GM12892 (cell line): Measurements from ENCODE around the gene BMP6.
"Not testable (repeated sequence)": the region's sequence is repeated elsewhere in the genome, so short reads cannot be mapped to it uniquely, and the experiment has no call there.

Experiments used
- DNase-seq: peaks from one replicate; pipeline ENCODE4 v3.0.0; 2011; ENCODE audit not compliant: insufficient read length
- FAIRE-seq: peaks from 2 replicates; lab custom pipeline; 2011; peaks lifted over from hg19 to GRCh38; lab: Jason Lieb, UNC
- POLR2A ChIP-seq: IDR thresholded peaks from 2 replicates; pipeline ENCODE4 v1.6.1; 2011; ENCODE audit warnings: low read depth, low read length, control low read depth
- POLR2AphosphoS5 ChIP-seq: IDR thresholded peaks from 2 replicates; pipeline ENCODE4 v1.6.1; 2011; ENCODE audit warnings: low read depth, low read length, control low read depth
- TAF1 ChIP-seq: IDR thresholded peaks from 2 replicates; pipeline ENCODE4 v1.6.1; 2011; ENCODE audit warnings: low read depth, mild to moderate bottlenecking, control low read depth, low read length, borderline replicate concordance

The BMP6 gene

DNA sequence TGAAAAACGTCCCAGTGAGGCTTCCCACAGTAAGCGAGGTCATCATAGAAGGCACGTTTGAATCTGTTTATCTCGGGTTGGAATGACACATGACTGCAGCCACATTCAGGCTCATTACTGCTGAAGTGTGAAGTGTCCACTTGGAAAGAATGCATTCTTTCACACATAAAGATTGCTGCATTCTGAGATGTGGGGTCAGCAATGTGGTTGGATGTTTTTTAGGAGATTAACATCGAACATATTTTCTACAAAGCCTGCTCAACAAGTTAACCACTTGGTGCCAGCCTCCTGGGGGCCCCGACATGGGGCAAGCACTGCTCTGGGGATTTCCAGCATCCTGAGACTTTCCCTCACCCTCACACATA, 79.9 kb downstream of the BMP6 start:
- TF ChIP-seq POLR2A (no peak), TAF1 (no peak)
- FAIRE-seq (no peak), DNase-seq (no peak)

DNA sequence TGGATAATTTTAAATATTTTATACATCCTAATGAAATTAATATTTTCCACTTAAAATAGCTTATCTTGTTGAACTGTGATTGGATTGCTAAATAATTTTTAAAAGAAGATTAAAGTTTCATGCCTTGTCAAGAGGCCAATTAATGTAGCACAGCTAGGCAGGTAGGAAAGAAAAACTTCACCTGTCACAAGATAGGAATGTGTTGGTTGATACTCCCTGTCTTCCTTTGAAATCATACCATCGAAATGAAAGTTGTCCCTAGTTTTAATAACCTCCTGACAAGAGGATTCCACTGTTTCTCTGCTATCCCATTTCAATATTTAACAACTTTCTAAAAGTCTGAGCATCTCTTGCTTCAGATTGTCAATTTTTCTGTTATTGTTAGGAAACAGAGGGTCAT, 80.8 kb downstream of the BMP6 start:
- FAIRE-seq = no peak
- no peak for TF ChIP-seq POLR2A
- no peak for TF ChIP-seq POLR2AphosphoS5

DNA sequence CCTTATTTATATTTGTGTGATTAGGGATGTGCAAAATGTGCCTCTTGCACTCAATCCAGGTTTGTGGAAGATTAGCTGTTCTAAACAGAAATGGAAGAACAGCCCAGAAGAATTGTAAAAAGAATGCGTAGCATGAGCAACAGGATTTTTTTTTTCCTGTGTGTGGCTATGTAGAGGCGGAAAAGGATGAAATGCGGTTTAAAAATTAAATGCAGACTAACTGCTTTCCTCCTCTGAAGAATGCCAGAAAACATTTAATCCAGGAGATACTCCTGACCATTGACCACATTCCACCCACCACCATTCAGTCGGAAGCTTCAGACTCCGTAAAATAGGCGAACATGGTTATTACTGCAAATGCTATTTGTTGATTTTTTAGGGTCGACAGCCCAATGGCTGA, 83.4 kb downstream of the BMP6 start:
- TF ChIP-seq TAF1 (no peak), POLR2AphosphoS5 (no peak), POLR2A (no peak)
- no peak for DNase-seq
- no peak for FAIRE-seq

More for the DNA sequence above, 80.8 kb downstream of the BMP6 start:
- DNase-seq = no peak

DNA sequence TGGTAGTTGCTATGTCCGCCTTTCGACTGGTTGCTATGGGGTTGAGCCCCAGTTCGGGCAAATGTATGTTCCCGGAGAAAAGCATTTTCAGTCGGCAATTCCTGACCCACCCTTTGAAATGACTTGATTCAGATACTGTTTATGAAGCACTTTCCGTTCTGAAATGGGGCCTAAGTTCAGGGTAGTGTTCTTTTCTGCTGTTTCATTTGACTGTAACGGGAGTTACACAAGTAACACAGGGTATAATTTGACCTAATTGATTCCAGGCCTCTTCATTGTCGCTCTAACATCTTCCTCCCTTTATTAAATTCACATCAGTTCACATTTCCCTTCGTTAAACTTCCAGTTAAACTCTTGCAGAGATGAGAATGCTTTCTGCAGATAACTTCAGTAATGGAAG, 85.5 kb downstream of the BMP6 start:
- DNase-seq (no peak), FAIRE-seq (no peak)
- no peak for TF ChIP-seq TAF1
- TF ChIP-seq POLR2AphosphoS5 = no peak
- no peak for TF ChIP-seq POLR2A

DNA sequence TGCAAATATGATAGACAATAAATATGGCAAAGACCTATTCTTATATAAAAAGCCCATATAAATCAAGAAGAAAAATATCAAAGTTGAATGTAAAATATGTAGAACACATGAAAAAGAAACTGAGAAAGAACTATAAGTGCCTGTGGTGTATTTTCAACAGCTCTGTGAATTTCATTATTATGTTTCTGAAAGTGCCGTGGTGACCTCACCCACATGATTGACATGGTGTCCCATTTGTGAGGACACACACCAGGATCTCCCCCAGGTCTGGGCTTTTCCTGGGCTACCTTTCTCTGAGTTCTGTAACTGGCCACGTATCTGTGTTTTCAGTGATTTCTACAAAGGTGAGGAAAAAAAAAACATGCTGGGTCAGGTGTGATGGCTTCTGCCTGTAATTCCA, 86.7 kb downstream of the BMP6 start:
- no peak for FAIRE-seq

DNA sequence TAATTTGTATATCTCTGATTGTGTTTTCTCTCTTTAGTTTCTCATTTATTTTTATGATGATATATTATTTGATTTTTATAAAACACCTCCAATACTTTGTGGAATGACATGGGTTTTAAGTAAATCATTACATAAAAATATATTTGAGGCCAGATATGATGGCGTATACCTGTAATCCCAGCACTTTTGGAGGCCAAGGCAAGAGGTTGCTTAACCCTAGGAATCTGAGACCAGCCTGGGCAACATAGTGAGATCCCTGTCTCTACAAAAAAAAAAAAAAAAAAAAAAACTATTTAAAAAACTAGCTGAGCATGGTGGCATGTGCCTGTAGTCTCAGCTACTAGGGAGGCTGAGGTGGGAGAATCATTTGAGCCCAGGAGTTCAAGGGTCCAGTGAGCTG, 87.3 kb downstream of the BMP6 start:
- FAIRE-seq = no peak
- DNase-seq = no peak
- TF ChIP-seq POLR2AphosphoS5 = no peak
- TF ChIP-seq POLR2A = no peak
- no peak for TF ChIP-seq TAF1

More for the DNA sequence above, 86.7 kb downstream of the BMP6 start:
- DNase-seq = no peak
- TF ChIP-seq TAF1 = no peak
- no peak for TF ChIP-seq POLR2A
- TF ChIP-seq POLR2AphosphoS5 = no peak

DNA sequence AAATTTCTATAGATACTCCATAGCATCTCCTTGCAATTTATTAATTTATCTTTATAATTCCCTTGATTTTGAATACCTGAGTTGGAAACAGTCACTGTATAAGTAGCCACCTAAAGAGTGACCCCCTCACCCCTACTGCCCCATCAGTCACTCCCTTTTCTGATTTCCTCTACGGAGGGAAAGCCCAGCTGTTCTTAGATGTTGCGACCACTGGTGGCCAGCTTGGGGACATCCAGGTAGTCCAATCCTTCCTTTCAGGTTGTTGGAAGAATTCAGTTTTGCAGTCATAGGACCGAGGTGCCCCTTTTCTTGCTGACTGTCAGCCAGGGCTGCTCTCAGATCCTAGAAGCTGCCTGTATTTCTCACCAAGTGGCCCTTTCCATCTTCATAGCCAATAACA, 87.8 kb downstream of the BMP6 start:
- DNase-seq (no peak), FAIRE-seq (no peak)
- TF ChIP-seq TAF1 (no peak), POLR2AphosphoS5 (no peak), POLR2A (no peak)

DNA sequence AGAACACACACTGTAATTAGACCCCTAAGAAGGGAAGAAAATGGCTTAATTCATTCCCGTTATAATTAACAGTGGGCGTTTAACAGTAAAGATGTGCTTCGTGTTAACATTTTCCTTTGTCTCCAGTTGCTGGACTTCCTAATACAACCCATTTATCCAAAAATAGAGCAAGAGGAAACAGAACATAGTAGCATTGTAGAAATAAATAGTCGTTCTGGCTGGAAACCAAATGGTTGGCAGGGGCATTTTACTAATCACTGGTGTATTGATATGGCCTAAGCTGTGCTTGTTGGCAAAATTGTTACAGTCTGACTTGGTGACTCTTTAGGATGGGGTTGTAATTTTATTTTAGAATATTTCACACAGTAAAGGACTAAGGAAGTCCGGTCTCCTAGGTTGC, 89.8 kb downstream of the BMP6 start:
- FAIRE-seq (no peak), DNase-seq (no peak)
- TF ChIP-seq TAF1 (no peak), POLR2AphosphoS5 (no peak), POLR2A (no peak)

DNA sequence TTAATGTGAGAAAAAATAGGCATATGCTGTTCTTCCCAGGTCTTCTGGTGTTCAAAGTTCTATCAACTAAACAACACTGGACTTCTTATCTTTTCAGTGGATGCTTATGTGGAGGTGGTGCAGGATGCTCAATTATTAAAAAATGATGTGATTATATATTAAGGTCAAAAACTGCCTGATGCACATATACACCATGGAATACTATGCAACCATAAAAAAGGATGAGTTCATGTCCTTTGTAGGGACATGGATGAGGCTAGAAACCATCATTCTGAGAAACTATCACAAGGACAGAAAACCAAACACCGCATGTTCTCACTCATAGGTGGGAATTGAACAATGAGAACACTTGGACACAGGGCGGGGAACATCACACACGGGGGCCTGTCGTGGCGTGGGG, 91.3 kb downstream of the BMP6 start:
- FAIRE-seq, DNase-seq: not testable (repeated sequence)

DNA sequence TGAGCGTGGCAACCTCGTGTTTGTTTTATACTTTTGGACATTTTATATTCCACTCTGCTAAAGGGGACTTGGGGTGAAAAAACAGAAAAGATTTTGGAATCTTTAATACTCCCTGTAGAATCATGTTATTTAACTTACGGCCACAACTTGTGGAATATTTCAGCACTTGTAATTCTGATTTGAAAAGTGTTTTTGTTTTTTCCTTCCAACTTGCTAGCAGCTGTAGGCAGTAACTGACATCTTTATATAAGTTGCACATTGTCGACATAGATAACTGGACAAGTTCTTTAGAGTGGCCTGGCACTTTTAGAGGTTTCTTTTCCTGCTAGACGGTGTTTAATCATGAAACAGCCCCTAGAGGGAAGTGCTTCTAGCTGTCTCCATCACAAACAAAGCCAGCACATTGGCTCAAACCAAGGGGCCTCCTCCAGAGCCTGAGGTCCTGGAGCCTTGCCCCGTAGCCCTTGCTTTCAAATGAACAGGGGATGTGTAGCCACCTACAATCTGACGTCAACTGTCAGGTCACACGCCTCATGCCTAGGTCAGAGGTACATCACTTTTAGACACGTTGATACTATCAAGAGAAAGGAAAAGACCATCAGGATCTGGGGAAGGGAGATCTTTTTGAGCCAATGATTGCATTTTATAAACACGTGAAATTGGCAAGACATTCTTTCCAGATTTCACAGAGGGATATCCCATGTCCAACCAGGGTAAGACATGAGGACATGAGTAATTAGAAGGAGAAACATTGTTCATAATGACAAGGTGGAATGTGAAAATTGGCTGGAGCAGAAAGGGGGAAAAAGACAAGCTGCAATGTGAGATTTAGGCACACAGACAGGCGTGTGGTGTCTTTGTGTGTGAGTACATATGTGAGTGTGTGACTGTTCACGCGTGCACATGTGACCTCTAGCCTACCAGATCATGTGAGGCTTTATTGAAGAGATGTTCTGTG, 92.6 kb downstream of the BMP6 start:
- FAIRE-seq (no peak), DNase-seq (no peak)
- TF ChIP-seq TAF1 (no peak), POLR2A (no peak), POLR2AphosphoS5 (no peak)

DNA sequence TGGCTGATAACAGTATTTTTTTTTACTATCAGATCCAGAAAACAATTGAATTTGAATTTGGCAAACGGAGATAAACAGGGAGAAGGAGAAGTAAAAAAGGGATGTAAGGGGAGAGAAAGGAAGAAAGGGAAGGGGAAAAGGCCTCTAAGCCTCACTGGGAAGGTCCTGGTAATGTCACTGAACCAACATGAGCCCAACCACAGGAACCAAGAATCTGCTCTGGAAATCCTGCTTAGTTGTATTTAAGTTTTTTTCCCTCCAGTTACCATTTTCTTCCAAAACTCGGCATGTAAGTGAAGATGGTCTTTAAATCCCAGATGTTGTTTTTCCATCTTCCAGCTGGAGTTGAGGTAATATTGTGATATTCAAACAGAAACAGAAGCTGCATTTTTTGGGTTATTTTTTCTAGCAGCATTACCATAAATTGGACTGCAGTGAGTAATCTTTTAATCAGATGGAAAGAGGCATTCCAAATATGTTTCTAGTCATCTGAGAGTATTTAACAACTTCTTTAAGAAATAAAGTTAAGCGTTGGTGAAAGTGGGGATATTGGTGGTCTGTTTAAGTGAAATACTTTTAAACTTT, 93.6 kb downstream of the BMP6 start:
- DNase-seq (no peak), FAIRE-seq (no peak)
- TF ChIP-seq POLR2AphosphoS5 = no peak
- TF ChIP-seq POLR2A = no peak
- no peak for TF ChIP-seq TAF1

DNA sequence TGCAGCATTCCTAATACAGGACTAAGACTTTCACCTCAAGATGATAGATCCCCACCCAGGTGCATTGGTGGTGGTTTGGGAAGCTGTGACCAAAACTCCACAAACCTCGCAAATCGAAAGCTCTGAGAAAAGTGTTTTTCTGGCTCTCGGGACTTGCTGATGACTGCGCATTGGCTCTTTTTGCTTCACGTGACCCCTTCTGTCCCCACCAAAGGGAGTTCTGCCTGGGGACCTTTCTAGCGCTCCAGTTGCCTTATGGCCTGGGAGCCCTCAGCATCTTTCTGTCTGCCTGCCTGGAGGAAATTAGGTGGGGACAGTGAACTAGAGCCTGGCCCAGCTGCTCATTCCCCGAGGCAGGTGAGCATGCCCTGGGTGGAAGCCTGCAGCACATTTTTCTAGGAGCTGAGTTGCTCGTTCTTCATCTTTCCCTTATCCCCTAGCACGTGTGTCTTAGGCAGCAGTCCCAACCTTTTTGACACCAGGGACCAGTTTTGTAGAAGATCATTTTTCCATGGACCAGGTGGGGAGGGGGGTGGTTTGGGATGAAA, 94.5 kb downstream of the BMP6 start:
- FAIRE-seq (no peak), DNase-seq (no peak)
- TF ChIP-seq POLR2AphosphoS5 (no peak), POLR2A (no peak), TAF1 (no peak)
